ENCODE results near the gene CYTH3. TPM values are rescaled to one million over a fixed set of nuclear protein-coding genes. Genes with fewer than 3 reads are reported as not detected.
A peak's percentile ranks its signal among the peaks of the same experiment; 100 is the strongest.
"Not testable (repeated sequence)": the region's sequence is repeated elsewhere in the genome, so short reads cannot be mapped to it uniquely, and the experiment has no call there.

Gene CYTH3
- total and polyA plus RNA-seq, 9 of the 15 experiments (the other 6 are each of a cell fraction or from before 2014, with no cell fraction given): 0.25 to 15.2 (median 11.4) TPM

GRCh38 chr7:6284461-6285360 lies 12.3 kb upstream of the CYTH3 start (continued):
- TF ChIP-seq, protein P1, sequence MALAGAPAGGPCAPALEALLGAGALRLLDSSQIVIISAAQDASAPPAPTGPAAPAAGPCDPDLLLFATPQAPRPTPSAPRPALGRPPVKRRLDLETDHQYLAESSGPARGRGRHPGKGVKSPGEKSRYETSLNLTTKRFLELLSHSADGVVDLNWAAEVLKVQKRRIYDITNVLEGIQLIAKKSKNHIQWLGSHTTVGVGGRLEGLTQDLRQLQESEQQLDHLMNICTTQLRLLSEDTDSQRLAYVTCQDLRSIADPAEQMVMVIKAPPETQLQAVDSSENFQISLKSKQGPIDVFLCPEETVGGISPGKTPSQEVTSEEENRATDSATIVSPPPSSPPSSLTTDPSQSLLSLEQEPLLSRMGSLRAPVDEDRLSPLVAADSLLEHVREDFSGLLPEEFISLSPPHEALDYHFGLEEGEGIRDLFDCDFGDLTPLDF (CRISPR knock-in tag; IDR thresholded peaks at IDR 0.05): no peak
- TF ChIP-seq CXXC5 (CRISPR knock-in tag; IDR thresholded peaks at IDR 0.05) (0 out of 2 replicates have a peak, but pooled peaks have one; percentile 12), ZBTB7A (IDR thresholded peaks at IDR 0.05; ENCODE audit: borderline replicate concordance, control insufficient read depth, low read depth, low read length) (no peak), FOS (IDR thresholded peaks at IDR 0.05; ENCODE audit: extremely low read depth, insufficient read length) (no peak), ERF (CRISPR knock-in tag; IDR thresholded peaks at IDR 0.05) (no peak), RBBP5 (IDR thresholded peaks at IDR 0.05; ENCODE audit: borderline replicate concordance, insufficient read depth, low read length, poor library complexity, severe bottlenecking) (no peak), ZNF121 (CRISPR knock-in tag; conservative IDR thresholded peaks at IDR 0.05) (peak; percentile 73)

- peak; percentile 25; the same call in 1 of the 2 replicates for TF ChIP-seq RFX1 (IDR thresholded peaks at IDR 0.05)
- no peak for TF ChIP-seq DMBX1 (CRISPR knock-in tag; IDR thresholded peaks at IDR 0.05; ENCODE audit: borderline replicate concordance)
- peaks cover 5 to 10% of the 10 kb centered on the region in 2 experiments; a peak in 3 of 5 replicates for H3K4me1 ChIP-seq (replicated peaks in 1 of 2; ENCODE audit: control insufficient read depth in 2 of 2, insufficient read depth in 2 of 2, low read length in 2 of 2)
- POLR2A ChIA-PET: interaction anchor here (0.6 kb wide), 1 partner anchor 10 kb away, joined by 3 read pairs; no protein-coding TSS in a partner anchor
- no peaks in the 10 kb centered on the region for H3K9me3 ChIP-seq (replicated peaks; ENCODE audit: control insufficient read depth, insufficient read depth, low read depth, low read length)
- intact Hi-C loops (cut with micrococcal nuclease): no loop called here
- 0 out of 2 replicates have a peak overlapping the region, but pooled peaks have one; percentile 61 for H2AFZ ChIP-seq (ENCODE audit: low read depth, low read length)
- in situ Hi-C loops (cut with MboI): no loop called here
- no peaks in the 10 kb centered on the region for H3K79me2 ChIP-seq (ENCODE audit: control insufficient read depth, insufficient read depth, low read length)
- H3K36me3 ChIP-seq (ENCODE audit: control insufficient read depth, insufficient read depth, low read length): no peaks in the 10 kb centered on the region
- H4K20me1 ChIP-seq (replicated peaks; ENCODE audit: control insufficient read depth, insufficient read depth, low read length): no peaks in the 10 kb centered on the region
- FAIRE-seq (no peak), ATAC-seq (no peak), DNase-seq (ENCODE audit: extremely low read depth in 1 of 4, low spot score in 3 of 4) (no peak)
- H3K9ac ChIP-seq (ENCODE audit: insufficient read depth in 1 of 2, low read depth in 2 of 2, low read length in 2 of 2): peak overlapping the region in 1 of 2 experiments; percentile 52; a peak in 1 of 4 replicates
- no TSS peak for BruUV-seq (replicated peaks)
- CTCF ChIA-PET (ENCODE audit: low intra/inter-chr PET ratio): no interaction called here
- no peaks in the 10 kb centered on the region for H3K9me1 ChIP-seq (ENCODE audit: control insufficient read depth, insufficient read depth, low read length)
- no peaks in the 10 kb centered on the region for H3K27me3 ChIP-seq (ENCODE audit: control insufficient read depth in 2 of 2, insufficient read depth in 2 of 2, low read length in 2 of 2)
- H3K4me3 ChIP-seq: no peak overlapping the region
- H3K27ac ChIP-seq (ENCODE audit: extremely low read depth, low read depth, low read length): no peak overlapping the region
- no peak overlapping the region for H3K4me2 ChIP-seq (ENCODE audit: insufficient read depth, low read length)
- WGBS (ENCODE audit: insufficient coverage, low coverage, missing lambda C conversion rate): 69% methylated on average over 5 of the region's 7 CpGs
Observed at GRCh38 chr7:6284055-6284400, 11.6 kb upstream of the CYTH3 start.

GRCh38 chr7:6283391-6284054 lies 11.1 kb upstream of the CYTH3 start:
- H3K79me2 ChIP-seq (ENCODE audit: control insufficient read depth, insufficient read depth, low read length); H3K9me3 ChIP-seq (replicated peaks; ENCODE audit: control insufficient read depth, insufficient read depth, low read depth, low read length); H4K20me1 ChIP-seq (replicated peaks; ENCODE audit: control insufficient read depth, insufficient read depth, low read length); CTCF ChIA-PET (ENCODE audit: low intra/inter-chr PET ratio); in situ Hi-C loops (cut with MboI); DNase-seq (ENCODE audit: extremely low read depth in 1 of 4, low spot score in 3 of 4); H3K4me2 ChIP-seq (ENCODE audit: insufficient read depth, low read length); H3K27me3 ChIP-seq (ENCODE audit: control insufficient read depth in 2 of 2, insufficient read depth in 2 of 2, low read length in 2 of 2); BruUV-seq (replicated peaks); ATAC-seq; H3K27ac ChIP-seq (ENCODE audit: extremely low read depth, low read depth, low read length); H3K9me1 ChIP-seq (ENCODE audit: control insufficient read depth, insufficient read depth, low read length); POLR2A ChIA-PET; H3K4me3 ChIP-seq; intact Hi-C loops (cut with micrococcal nuclease); H3K4me1 ChIP-seq (replicated peaks in 1 of 2; ENCODE audit: control insufficient read depth in 2 of 2, insufficient read depth in 2 of 2, low read length in 2 of 2); FAIRE-seq; H3K36me3 ChIP-seq (ENCODE audit: control insufficient read depth, insufficient read depth, low read length): not testable (repeated sequence)
- peak overlapping the region; percentile 12; the same call in 1 of the 2 replicates for H2AFZ ChIP-seq (ENCODE audit: low read depth, low read length)
- H3K9ac ChIP-seq (ENCODE audit: insufficient read depth in 1 of 2, low read depth in 2 of 2, low read length in 2 of 2): peak overlapping the region in 1 of 2 experiments; percentile 52; a peak in 1 of 4 replicates
- 87% methylated on average over 9 of the region's 9 CpGs for WGBS (ENCODE audit: insufficient coverage, low coverage, missing lambda C conversion rate)

Data from K562 (cell line).